Mucosa of stomach (tissue), 1 donor: ENCODE measurements around the gene SLC39A2.

Experiments used
- H3K27me3 ChIP-seq: one replicate; pipeline ENCODE4 v1.7.0; 2013; ENCODE audit warnings: mild to moderate bottlenecking, low read length; ENCODE audit not compliant: control insufficient read depth, insufficient read depth
- H3K36me3 ChIP-seq: one replicate; pipeline ENCODE4 v1.7.0; 2013; ENCODE audit warnings: low read length; ENCODE audit not compliant: control insufficient read depth, insufficient read depth
- H3K4me1 ChIP-seq: one replicate; pipeline ENCODE4 v1.7.0; 2013; ENCODE audit warnings: mild to moderate bottlenecking, low read length; ENCODE audit not compliant: control insufficient read depth, insufficient read depth
- H3K4me3 ChIP-seq: one replicate; pipeline ENCODE4 v1.7.0; 2013; ENCODE audit warnings: low read length
- H3K9ac ChIP-seq: one replicate; pipeline ENCODE4 v1.7.0; 2013; ENCODE audit warnings: mild to moderate bottlenecking, low read length, moderate library complexity
- H3K9me3 ChIP-seq: one replicate; pipeline ENCODE4 v1.7.0; 2013; ENCODE audit warnings: mild to moderate bottlenecking, low read length, moderate library complexity; ENCODE audit not compliant: control insufficient read depth
- donor health status: Pancreatic carcinoma.

Gene SLC39A2

DNA sequence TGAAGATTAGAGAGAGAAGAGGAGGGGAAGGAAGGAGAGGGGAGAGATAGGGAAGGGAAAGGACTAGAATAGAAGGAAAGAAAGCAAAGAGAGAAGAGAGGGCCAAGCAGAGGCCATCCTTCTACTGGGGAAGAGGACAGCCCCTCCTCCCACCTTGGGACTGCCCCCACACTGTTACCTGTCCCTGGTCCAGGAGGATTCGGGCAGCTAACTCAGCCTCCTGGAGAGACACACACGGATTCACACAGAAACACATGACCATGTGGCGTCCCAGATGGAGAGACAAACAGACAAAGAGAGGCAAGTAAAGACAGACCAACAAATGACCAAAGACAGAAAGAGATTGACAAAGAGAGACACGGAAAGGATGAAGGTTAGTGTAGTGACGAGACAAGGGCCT is 23.6 kb downstream of the SLC39A2 start:
- Histone ChIP-seq H3K4me3 (no peak overlapping the region), H3K9ac (no peak overlapping the region), H3K36me3 (no peaks in the 10 kb centered on the region), H3K9me3 (no peaks in the 10 kb centered on the region), H3K27me3 (no peaks in the 10 kb centered on the region), H3K4me1 (peaks cover 16% of the 10 kb centered on the region)

DNA sequence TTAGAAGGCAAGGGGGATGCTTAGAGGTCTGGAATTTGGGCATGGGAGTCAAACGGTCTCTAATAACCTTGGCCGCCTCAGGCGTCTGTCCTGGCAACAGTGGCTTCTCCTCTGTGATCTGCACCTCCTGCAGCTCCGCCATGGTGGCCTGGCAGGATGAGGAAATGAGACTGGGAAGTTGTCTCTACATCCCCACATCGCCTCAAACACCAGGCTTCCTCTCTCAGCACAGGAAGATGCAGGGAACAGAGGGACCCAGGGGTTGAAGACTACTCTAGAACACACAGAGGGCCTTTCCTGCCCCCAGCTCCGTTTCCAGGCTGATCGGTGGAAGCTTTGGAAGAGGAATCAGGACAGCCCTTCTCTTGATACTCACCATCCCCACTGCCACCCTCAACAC is 24.1 kb downstream of the SLC39A2 start:
- Histone ChIP-seq H3K9ac (no peak overlapping the region), H3K9me3 (no peaks in the 10 kb centered on the region), H3K4me3 (no peak overlapping the region), H3K4me1 (peaks cover 16% of the 10 kb centered on the region), H3K36me3 (no peaks in the 10 kb centered on the region), H3K27me3 (no peaks in the 10 kb centered on the region)

GRCh38 chr14:21023817-21024584 is 24.9 kb downstream of the SLC39A2 start:
- no peaks in the 10 kb centered on the region for H3K27me3 ChIP-seq
- H3K4me3 ChIP-seq: peak overlapping the region; percentile 78
- no peaks in the 10 kb centered on the region for H3K36me3 ChIP-seq
- H3K9me3 ChIP-seq: no peaks in the 10 kb centered on the region
- peak overlapping the region; percentile 86 for H3K9ac ChIP-seq
- peaks cover 16% of the 10 kb centered on the region for H3K4me1 ChIP-seq

DNA sequence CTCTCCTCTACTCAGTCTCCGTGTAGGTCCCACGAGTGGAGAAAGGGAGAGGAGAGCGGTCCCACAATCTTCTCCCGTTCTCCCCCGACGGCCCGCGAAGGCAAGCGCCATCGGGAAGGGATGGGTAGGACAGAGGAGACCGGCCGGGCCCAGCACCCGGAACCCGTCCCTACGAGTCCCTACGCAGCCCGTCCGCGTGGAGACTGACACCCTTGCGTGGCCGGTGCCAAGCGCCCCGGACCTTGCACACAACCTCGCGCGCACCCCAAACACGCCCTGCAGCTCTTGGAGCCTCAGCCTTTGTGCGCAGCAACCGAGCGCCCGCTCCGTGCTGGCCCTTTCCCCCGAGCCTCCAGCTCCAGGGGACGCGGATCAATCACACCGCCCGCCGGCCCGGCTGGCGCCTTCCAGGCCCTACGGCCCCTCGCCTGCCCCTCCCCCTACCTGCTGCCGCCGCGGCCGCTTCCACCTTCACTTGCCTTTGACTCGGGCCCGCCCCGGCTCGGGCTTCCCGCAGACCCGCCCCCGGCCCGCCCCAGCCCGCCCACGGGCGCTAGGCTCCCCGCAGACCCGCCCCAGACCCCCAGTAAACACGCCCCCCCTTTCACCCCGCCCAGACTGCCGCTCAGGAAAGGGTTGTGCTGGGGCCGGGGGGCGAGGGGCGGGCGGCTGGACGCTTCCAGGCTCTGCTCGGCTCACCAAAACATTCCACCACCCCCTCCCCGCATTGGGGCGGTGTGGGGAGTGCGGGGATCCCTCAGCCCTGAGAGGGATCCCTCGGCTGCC is 25.7 kb downstream of the SLC39A2 start, which contains the start of gene NDRG2:
TSS of gene NDRG2 (minus strand) at position 477 of the 786 bp plus-strand sequence. CDS start 1,746 bp downstream, outside the sequence.
- Histone ChIP-seq H3K4me1 (peaks cover 16% of the 10 kb centered on the region), H3K4me3 (peak within 1 kb of the TSS; percentile 78), H3K9ac (peak within 1 kb of the TSS; percentile 86), H3K36me3 (no peaks in the 10 kb centered on the region), H3K9me3 (no peaks in the 10 kb centered on the region), H3K27me3 (no peaks in the 10 kb centered on the region)

- no peak overlapping the region for H3K4me3 ChIP-seq
- no peaks in the 10 kb centered on the region for H3K27me3 ChIP-seq
- peaks cover 16% of the 10 kb centered on the region for H3K4me1 ChIP-seq
- peak overlapping the region; percentile 67 for H3K9ac ChIP-seq
- no peaks in the 10 kb centered on the region for H3K36me3 ChIP-seq
- H3K9me3 ChIP-seq: no peaks in the 10 kb centered on the region
Measured at GRCh38 chr14:21025371-21026273, 26.5 kb downstream of the SLC39A2 start.

DNA sequence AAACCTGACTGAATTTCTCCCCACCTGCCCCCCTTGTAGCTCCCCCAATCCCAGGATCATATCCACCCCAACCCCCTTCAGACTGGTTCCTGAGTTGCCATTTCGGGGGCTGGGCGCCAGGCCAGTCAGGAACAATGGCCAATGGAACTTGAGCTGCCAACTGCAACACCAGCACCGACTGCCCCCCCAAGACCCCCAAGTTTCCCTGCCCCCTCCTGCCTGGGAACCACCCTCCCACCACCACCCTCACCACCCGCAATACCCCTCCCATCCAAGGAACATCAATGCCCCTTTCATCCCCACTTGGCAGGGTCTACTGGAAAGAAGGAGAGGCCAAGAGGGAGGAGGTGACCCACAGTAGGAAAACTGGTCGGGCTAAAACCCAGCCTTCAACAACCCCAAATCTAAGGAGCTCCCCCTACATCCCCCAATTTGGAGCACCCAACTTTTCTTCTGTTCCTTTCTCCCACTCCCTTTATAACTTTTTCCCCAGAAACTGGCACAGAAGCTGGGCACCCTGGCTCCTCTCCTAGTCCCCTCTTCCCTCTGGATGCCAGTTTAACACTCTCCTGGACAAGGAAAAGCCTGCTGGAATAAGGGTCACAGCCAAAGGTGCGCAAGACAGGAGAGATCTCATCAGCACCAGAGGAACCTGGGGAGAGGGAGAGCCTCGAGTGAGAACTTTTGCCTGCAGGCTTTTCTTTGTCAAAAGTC is 27.3 kb downstream of the SLC39A2 start:
- peaks cover 16% of the 10 kb centered on the region for H3K4me1 ChIP-seq
- no peak overlapping the region for H3K4me3 ChIP-seq
- H3K27me3 ChIP-seq: no peaks in the 10 kb centered on the region
- no peaks in the 10 kb centered on the region for H3K9me3 ChIP-seq
- H3K36me3 ChIP-seq: no peaks in the 10 kb centered on the region
- no peak overlapping the region for H3K9ac ChIP-seq

DNA sequence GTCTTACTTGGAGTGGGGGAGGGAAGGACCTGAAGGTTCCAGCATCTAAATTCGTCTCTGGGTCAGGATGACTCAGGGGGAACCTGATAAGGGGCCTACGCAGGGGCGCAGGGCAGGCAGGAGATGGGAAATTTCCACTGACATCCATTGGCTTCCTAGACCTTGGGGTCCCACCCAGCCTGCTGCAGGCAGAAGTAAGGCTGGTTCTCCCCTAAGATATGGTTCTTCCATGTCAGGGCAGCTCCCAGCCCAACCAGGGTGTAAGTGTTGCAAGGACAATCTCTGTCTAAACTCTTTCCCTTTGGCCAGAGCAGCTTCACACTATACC is 27.9 kb downstream of the SLC39A2 start:
- no peaks in the 10 kb centered on the region for H3K9me3 ChIP-seq
- H3K36me3 ChIP-seq: no peaks in the 10 kb centered on the region
- no peak overlapping the region for H3K9ac ChIP-seq
- H3K4me3 ChIP-seq: no peak overlapping the region
- no peaks in the 10 kb centered on the region for H3K27me3 ChIP-seq
- H3K4me1 ChIP-seq: peaks cover 16% of the 10 kb centered on the region

DNA sequence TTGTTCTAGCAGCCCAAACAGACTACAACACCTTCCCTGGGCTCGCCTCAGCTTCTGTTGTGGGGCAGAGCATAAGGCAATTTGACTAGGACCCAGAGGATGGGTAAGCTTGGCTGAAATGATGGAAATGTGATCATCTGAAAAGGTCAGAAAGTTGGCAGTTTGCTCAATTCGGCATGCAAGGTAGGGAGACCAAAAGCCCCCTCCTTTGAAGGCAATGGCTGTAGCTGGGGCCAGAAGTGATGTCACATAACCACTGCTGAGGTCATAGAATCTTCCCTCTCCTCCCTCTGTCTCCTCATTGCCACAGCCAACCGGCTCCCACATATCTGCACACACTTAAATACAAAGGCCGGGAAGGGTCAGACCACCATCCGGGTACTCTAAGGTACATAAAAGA is 30.8 kb downstream of the SLC39A2 start, which contains the start of gene TPPP2:
TSS of gene TPPP2 (plus strand) at position 301 of the 400 bp plus-strand sequence. CDS start 365 bp downstream, outside the sequence.
- Histone ChIP-seq H3K9me3 (no peaks in the 10 kb centered on the region), H3K4me1 (no peaks in the 10 kb centered on the region), H3K27me3 (no peaks in the 10 kb centered on the region), H3K36me3 (no peaks in the 10 kb centered on the region), H3K9ac (no peak within 1 kb of the TSS), H3K4me3 (no peak within 1 kb of the TSS)

- Histone ChIP-seq H3K9ac (no peak overlapping the region), H3K4me1 (no peaks in the 10 kb centered on the region), H3K9me3 (no peaks in the 10 kb centered on the region), H3K36me3 (no peaks in the 10 kb centered on the region), H3K27me3 (no peaks in the 10 kb centered on the region), H3K4me3 (no peak overlapping the region)
Measured at GRCh38 chr14:21030531-21030930, 31.4 kb downstream of the SLC39A2 start.

- Histone ChIP-seq H3K9me3 (no peaks in the 10 kb centered on the region), H3K36me3 (no peaks in the 10 kb centered on the region), H3K4me1 (no peaks in the 10 kb centered on the region)
Measured at GRCh38 chr14:21032326-21033132, 33.4 kb downstream of the SLC39A2 start.

More at GRCh38 chr14:21032326-21033132, 33.4 kb downstream of the SLC39A2 start:
- H3K9ac ChIP-seq: no peak overlapping the region
- H3K27me3 ChIP-seq: no peaks in the 10 kb centered on the region
- no peak overlapping the region for H3K4me3 ChIP-seq
